Esophagus squamous epithelium (tissue), 4 donors: ENCODE results near the gene UBC.

Experiments used
- POLR2A ChIP-seq, 4 donors: fragments of 450-650 bp; IDR thresholded peaks; one replicate each; pipeline ENCODE4 v1.6.1; 2017; ENCODE audit warnings: antibody characterized with exemption in 4 of 4, mild to moderate bottlenecking in 4 of 4, moderate library complexity in 3 of 4
- TF ChIP-seq, protein P1 (sequence below), 6 experiments: fragments of 450-650 bp in 4 of 6; fragments of 200-600 bp in 2 of 6; sonication (generic) in 2 of 6; IDR thresholded peaks; one replicate each; pipeline ENCODE4 v1.5.1; 2016 to 2019; ENCODE audit warnings: antibody characterized with exemption in 6 of 6, mild to moderate bottlenecking in 4 of 6, moderate library complexity in 4 of 6

- TF ChIP-seq, protein P1, sequence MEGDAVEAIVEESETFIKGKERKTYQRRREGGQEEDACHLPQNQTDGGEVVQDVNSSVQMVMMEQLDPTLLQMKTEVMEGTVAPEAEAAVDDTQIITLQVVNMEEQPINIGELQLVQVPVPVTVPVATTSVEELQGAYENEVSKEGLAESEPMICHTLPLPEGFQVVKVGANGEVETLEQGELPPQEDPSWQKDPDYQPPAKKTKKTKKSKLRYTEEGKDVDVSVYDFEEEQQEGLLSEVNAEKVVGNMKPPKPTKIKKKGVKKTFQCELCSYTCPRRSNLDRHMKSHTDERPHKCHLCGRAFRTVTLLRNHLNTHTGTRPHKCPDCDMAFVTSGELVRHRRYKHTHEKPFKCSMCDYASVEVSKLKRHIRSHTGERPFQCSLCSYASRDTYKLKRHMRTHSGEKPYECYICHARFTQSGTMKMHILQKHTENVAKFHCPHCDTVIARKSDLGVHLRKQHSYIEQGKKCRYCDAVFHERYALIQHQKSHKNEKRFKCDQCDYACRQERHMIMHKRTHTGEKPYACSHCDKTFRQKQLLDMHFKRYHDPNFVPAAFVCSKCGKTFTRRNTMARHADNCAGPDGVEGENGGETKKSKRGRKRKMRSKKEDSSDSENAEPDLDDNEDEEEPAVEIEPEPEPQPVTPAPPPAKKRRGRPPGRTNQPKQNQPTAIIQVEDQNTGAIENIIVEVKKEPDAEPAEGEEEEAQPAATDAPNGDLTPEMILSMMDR (IDR thresholded peaks at IDR 0.05) = no peak
- TF ChIP-seq POLR2A (IDR thresholded peaks at IDR 0.05) = no peak
Observed at GRCh38 chr12:124949779-124950728, 35.6 kb upstream of the UBC start.
